A204.1 (cell line): Measurements from ENCODE around the gene FAM241A.

Source experiments
- FAIRE-seq: peaks from 2 replicates; lab custom pipeline; 2012; peaks lifted over from hg19 to GRCh38; lab: Jason Lieb, UNC

Gene FAM241A

DNA sequence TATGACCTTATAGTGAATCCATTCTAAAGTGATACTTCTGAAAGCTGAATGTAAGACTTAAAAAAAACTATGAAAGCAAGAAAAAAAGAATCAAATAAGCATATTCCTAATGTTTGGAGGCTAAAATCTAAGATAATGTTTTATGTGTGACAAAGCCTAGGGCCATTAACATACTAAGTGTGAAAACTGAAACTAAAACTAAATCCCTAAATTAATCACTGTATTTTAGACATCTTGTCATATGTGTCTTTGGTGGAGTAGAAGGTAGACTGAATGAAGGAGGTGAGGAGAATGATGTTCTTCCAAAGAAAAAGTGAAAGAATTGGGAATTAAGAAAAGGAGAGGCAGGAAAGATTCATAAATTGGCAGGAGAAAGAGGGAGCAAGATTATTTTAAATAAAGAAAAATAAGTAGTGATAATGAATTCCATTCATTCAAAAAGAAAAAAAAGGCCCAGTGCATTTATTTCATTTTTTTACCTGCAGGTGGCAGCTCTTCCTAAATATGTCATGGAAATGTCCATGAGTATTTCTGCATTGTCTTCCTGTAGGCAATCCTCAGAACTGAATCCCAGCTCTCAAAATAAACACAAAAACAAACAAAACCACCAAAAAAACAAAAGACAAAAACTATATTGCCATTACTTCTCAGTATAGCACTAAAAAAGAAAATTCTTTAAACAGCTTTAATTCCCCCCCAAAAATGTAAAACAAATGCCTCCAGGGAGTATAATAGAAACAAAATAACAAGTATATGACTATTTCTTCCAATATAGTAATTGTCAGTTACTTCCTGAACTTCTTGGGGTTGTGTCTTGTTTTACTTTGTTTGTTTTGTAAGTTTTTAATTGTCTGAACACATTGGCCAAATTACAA, 69.4 kb downstream of the FAM241A start:
- peak; percentile 81 for FAIRE-seq

DNA sequence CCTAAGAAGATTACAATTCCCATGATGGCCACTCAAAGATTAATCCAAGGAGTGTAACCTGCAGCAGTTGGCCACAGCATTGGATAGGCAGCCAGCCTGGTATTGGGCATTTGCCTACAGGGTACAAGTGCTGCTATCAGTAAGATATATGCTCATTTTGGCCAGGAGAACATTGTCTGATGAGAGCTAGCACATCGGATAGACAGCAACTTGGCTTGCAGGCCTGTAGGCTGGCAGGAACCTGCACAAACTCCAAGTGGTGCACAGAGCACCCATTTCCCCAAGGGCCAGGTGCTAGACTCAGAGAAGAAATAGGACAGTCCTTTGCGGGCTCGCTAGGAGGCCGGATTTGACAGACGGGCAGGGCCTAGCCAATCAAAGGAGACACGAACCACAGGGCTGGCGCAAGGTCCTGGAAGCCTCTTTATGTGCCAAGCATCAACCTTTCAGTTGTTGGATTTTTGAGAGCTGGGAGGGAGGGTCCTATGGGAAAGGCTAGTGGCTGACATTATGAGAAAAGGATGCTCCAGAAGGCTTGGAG, 74.6 kb downstream of the FAM241A start:
- no peak for FAIRE-seq

DNA sequence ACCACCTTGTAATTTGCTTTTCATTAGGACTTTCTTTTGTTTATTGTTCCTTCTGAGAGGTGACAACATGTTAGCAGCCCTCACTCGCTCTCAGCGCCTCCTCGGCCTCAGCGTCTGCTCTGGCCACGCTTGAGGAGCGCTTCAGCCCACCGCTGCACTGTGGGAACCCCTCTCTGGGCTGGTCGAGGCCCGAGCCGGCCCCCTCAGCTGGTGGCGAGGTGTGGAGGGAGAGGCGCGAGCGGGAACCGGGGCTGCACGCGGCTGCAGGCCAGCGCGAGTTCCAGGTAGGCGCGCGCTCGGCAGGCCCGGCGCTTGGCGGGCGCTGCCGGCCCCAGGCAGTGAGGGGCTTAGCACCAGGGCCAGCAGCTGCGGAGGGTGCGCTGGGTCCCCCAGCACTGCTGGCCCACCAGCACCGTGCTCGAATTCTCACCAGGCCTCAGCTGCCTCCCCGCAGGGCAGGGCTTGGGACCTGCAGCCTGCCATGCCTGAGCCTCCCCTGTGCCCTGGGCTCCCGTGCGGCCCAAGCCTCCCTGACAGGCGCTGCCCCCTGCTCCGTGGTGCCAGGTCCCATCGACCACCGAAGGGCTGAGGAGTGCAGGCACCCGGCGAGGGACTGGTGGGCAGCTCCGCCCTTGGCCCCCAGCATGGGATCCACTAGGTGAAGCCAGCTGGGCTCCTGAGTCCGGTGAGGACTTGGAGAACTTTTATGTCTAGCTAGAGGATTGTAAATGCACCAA, 77.1 kb downstream of the FAM241A start:
- no peak for FAIRE-seq

DNA sequence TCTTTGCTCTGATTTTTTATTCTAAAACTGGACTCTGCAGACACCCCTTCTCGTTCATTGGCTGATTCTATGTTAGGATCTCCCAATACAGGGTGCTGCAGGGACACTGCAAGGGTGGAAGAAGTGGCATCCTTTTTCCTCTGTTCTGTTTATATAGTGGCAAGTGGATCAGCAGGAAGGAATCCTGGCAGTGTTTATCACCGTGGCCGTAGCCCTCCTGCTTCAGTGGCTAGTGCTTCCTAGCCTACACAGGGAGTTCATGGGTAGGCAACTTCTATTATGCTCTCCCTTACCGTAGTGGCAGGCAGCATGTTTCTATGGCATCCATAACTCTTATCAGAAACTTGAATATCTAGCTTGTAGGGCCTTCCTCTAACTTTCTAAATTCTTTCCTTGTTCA, 79.9 kb downstream of the FAM241A start:
- FAIRE-seq, result no peak

DNA sequence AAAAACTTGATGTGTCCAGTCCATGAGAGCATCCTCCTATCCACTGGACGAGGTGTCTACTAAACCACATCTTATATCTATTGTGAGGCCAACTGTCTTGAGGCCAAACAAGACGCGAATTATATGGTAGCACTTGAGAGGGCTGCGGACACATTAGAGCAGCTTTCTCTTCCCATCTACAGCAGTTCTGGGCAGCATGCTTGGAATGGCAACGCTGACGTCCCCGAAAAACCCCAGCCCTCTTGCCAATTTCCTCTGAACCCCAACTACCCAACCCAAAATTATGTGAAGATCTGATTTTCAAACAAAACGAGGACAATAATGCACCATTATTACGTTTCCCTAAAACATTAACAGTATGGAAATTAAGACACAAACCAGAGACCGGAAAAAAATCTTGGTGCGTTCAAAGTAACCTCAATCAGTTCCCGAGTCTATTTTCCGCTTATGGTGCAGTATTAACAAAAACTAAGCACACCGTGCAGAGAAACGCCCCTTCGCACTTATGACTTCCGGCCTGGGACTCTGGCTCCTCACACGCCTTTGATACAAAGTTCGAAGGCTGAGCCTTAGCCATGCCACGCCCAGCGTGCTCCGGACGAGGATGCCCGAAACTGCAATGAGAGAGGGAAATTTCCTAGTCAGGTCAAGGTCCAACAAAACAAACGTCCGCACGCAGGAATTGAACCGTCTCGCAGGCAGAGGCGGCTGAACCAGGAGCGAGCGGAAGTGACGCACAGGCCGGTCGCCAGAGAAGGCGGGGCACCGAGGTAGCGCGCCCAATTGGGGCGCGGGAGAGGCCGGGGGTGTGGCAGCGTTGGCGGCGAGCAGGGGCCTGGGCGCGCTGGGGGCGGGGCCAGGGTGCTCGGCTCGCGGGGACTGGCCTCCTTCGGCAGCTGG, 85.9 kb downstream of the FAM241A start:
- peak; percentile 89 for FAIRE-seq

DNA sequence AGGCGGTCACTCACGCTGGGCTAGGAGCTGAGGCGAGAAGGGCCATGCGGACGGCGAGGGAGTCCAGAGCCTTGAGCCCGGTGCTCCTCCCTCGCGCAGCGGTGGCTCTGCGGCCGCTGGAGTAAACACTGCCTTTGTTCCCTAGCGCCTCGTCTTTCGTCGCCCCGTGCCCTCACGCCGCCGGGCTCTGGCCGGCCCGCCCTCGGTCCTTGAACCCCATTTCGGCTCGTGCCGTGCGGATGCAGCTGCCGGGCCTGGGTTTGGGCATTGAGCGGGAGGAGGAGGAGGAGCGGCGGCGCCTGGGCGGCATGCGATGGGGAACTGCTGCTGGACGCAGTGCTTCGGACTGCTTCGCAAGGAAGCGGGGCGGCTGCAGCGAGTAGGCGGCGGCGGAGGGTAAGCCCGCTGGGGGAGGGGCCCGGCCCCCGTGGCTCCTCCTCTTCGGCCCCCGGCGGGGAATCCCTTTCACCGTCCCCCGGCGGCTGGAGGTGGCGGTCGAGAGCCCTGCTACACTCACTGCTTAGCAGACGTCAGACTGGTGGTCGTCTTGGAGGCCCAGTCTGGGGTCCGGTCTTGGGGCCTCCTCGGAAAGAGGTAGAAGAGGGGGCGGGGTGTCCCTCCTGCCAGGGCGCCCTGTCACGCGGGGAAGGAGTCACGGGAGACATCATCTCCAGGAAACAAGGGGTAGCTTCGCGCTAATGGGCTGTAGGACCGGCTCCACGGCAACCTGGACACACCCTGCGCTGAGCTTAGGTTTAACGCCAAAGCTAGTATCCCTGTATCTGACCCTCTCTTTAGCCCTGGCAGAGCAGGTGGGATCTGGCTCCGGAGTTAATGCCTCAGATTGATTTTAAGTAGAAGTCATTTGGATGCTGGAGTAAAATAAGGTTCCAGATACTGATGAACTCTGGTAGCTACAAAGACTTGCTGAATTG, 86.8 kb downstream of the FAM241A start, which contains the start of gene AP1AR:
TSS of gene AP1AR (plus strand) at position 9 of the 935 bp plus-strand sequence. CDS start at position 314, 305 bp downstream.
- FAIRE-seq, result no peak

DNA sequence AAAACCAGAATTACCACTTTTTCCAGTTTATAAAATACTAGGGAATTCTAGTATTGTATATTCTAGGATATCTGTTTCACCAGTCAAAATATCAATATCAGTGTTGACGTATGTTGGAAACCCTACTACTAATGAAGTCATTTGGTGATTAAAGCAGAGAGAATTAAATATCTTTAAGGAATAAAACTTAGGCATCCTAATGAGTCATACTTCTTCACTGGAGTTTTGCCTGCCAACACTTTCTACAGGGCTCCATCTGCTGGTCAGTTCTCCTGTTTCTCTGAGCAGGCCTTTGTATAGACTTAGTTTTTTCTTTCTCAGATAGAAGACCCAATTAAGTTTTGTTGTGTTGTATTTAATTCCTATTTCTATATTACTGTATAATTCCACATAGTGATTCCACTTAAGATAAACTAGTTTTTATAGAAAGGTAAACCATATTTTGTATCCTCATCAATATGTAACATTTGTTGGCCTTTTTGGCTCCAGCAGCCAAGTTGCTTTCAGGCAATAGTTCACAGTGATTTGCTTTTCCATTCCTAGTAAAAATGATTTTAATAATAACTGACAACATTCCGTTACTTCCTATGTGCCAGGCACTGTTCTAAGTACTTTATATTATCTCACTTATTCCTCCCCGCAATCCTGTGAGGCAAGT, 89.8 kb downstream of the FAM241A start:
- peak; percentile 96 for FAIRE-seq

DNA sequence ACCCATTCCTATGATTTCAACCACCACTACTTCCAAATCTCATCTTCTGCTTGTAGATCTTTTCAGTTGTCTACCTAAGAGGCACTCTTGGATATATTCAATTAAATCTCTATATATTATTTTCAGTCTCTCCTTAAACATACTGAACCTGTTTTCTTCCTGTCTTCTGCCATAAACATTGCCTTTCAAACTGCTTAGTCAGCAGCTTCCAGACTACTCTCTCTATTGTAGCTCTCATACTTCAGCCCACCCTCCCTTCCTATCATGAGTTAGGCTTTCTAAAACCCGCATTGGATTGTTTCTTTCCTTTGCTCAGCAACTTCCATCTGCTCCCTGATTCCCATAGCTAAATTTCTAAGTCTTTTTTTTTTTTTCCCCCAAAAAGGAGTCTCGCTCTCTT, 90.8 kb downstream of the FAM241A start:
- no peak for FAIRE-seq

DNA sequence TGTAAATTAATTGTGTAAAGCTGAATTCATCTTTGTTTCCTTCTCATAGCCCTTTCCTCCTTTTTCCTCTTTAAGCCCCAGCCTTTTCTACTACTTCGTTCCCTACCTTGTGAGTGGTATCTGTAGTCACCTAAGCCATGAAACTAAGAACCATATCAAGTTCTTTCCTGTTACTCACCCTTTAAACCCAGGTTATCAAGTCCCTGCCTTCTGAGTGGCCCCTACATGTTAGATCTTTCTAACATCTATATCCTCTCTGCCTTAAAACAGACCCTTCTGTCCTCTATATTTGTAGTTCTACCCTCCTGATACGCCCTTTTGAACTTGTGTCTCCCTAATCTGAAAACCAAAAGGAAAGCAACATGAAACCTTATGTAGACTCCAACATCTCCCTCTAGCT, 93.6 kb downstream of the FAM241A start:
- FAIRE-seq, result no peak
